ACHN (cell line): ENCODE measurements around the gene EVI5.
"Not testable (repeated sequence)": the region's sequence is repeated elsewhere in the genome, so short reads cannot be mapped to it uniquely, and the experiment has no call there.

Source experiments
- DNase-seq: peaks from one replicate; pipeline ENCODE4 v3.0.0-alpha.2; 2015
- in situ Hi-C: cut with HindIII; loops from 2 replicates; pipeline ENCODE4 v1.10.0; 2017; ENCODE audit warnings: low sequenced_read_pairs, low pct_ligation_motif_present, low pct_unique_long_range_greater_than_20kb

Gene EVI5

GRCh38 chr1:92551916-92552315 is 233.0 kb downstream of the EVI5 start:
- no peak for DNase-seq
- in situ Hi-C loops = no loop called here

GRCh38 chr1:92544756-92545165 is 240.1 kb downstream of the EVI5 start:
- no peak for DNase-seq
- in situ Hi-C loops = no loop called here

GRCh38 chr1:92543131-92544055 is 241.5 kb downstream of the EVI5 start:
- in situ Hi-C loops = no loop called here
- DNase-seq = no peak

- no peak for DNase-seq
- in situ Hi-C loops = no loop called here
These were observed 246.4 kb downstream of the EVI5 start for GRCh38 chr1:92538413-92539061.

- no peak for DNase-seq
- in situ Hi-C loops = no loop called here
These were observed 246.9 kb downstream of the EVI5 start for GRCh38 chr1:92538048-92538412.

GRCh38 chr1:92536980-92537884 is 247.7 kb downstream of the EVI5 start:
- in situ Hi-C loops = no loop called here
- DNase-seq = peak; percentile 43

- no peak for DNase-seq
- in situ Hi-C loops = no loop called here
These were observed 248.5 kb downstream of the EVI5 start for GRCh38 chr1:92536211-92536979.

GRCh38 chr1:92532371-92532770 is 252.5 kb downstream of the EVI5 start:
- DNase-seq, in situ Hi-C loops: not testable (repeated sequence)

- DNase-seq, in situ Hi-C loops: not testable (repeated sequence)
These were observed 253.0 kb downstream of the EVI5 start for GRCh38 chr1:92531939-92532338.

- in situ Hi-C loops = no loop called here
- DNase-seq = no peak
These were observed 257.2 kb downstream of the EVI5 start for GRCh38 chr1:92527670-92528069.

- in situ Hi-C loops, DNase-seq: not testable (repeated sequence)
These were observed 259.8 kb downstream of the EVI5 start for GRCh38 chr1:92524944-92525590.

- in situ Hi-C loops = no loop called here
- no peak for DNase-seq
These were observed 265.9 kb downstream of the EVI5 start for GRCh38 chr1:92519043-92519442.

- in situ Hi-C loops = no loop called here
- no peak for DNase-seq
These were observed 268.3 kb downstream of the EVI5 start for GRCh38 chr1:92516574-92516973.

- DNase-seq = no peak
- in situ Hi-C loops = no loop called here
These were observed 269.1 kb downstream of the EVI5 start for GRCh38 chr1:92515796-92516201.

GRCh38 chr1:92511541-92511940 is 273.4 kb downstream of the EVI5 start:
- in situ Hi-C loops = no loop called here
- DNase-seq = no peak

- in situ Hi-C loops = no loop called here
- no peak for DNase-seq
These were observed 275.3 kb downstream of the EVI5 start for GRCh38 chr1:92509619-92510018.

GRCh38 chr1:92505015-92505692 is 279.8 kb downstream of the EVI5 start:
- no peak for DNase-seq
- in situ Hi-C loops = no loop called here
